Measurements from ENCODE around the gene SHISA8. TPM values are rescaled to one million over a fixed set of nuclear protein-coding genes. Genes with fewer than 3 reads are reported as not detected.
A peak's percentile ranks its signal among the peaks of the same experiment; 100 is the strongest.

The SHISA8 gene
- total RNA-seq (2016; rRNA removed; fragmentation: Illumina TruSeq; extraction: Trizol), result not detected in 2 replicates
- total RNA-seq (2016; cell fraction: cytosol; rRNA removed; fragmentation: Illumina TruSeq; extraction: Trizol; ENCODE audit: low read depth), result not detected in 2 replicates
- not detected in 2 replicates for total RNA-seq (2016; cell fraction: insoluble cytoplasmic fraction; rRNA removed; fragmentation: Illumina TruSeq; extraction: Trizol)
- total RNA-seq (2016; cell fraction: membrane; rRNA removed; fragmentation: Illumina TruSeq; extraction: Trizol), result not detected in 2 replicates
- not detected in 2 replicates for total RNA-seq (2016; cell fraction: nucleus; rRNA removed; fragmentation: Illumina TruSeq; extraction: Trizol)
- not detected in 2 replicates for polyA plus RNA-seq (2011; rRNA removed)
- polyA plus RNA-seq (2011; cell fraction: cytosol; rRNA removed), result not detected in 2 replicates
- polyA plus RNA-seq (2011; cell fraction: nucleus; rRNA removed), result not detected in 2 replicates
- polyA plus RNA-seq (2012), result not detected in 2 replicates
- polyA plus RNA-seq (2016; cell fraction: cytosol; fragmentation: Illumina TruSeq; extraction: Trizol; ENCODE audit: low read depth), result not detected in 2 replicates
- polyA plus RNA-seq (2016; cell fraction: insoluble cytoplasmic fraction; fragmentation: Illumina TruSeq; extraction: Trizol; ENCODE audit: low read depth), result not detected in 2 replicates
- polyA plus RNA-seq (2016; cell fraction: membrane; fragmentation: Illumina TruSeq; extraction: Trizol; ENCODE audit: low read depth), result not detected in 2 replicates
- not detected in 2 replicates for polyA plus RNA-seq (2016; cell fraction: nucleus; fragmentation: Illumina TruSeq; extraction: Trizol; ENCODE audit: insufficient read depth, low read depth)
- not detected in 2 replicates for polyA minus RNA-seq (2011; rRNA and poly(A)+ RNA removed; ENCODE audit: low replicate concordance)
- not detected in 2 replicates for polyA minus RNA-seq (2011; cell fraction: cytosol; rRNA and poly(A)+ RNA removed)
- polyA minus RNA-seq (2011; cell fraction: nucleus; rRNA and poly(A)+ RNA removed), result not detected in 2 replicates
- not detected for Bru-seq, nascent RNA
- BruChase-seq, experiment 1, labeled RNA remaining after a 6-hour chase, result not detected
- percentile 16 among the genes with signal in this experiment for BruChase-seq, experiment 2, labeled RNA remaining after a 2-hour chase
- long read RNA-seq, experiment 1, result 0 reads
- long read RNA-seq, experiment 2, partial matches to known transcripts, result 0 of 1 reads
- long read RNA-seq, experiment 2, other reads (novel, unspliced or antisense), result 1 of 1 reads

DNA sequence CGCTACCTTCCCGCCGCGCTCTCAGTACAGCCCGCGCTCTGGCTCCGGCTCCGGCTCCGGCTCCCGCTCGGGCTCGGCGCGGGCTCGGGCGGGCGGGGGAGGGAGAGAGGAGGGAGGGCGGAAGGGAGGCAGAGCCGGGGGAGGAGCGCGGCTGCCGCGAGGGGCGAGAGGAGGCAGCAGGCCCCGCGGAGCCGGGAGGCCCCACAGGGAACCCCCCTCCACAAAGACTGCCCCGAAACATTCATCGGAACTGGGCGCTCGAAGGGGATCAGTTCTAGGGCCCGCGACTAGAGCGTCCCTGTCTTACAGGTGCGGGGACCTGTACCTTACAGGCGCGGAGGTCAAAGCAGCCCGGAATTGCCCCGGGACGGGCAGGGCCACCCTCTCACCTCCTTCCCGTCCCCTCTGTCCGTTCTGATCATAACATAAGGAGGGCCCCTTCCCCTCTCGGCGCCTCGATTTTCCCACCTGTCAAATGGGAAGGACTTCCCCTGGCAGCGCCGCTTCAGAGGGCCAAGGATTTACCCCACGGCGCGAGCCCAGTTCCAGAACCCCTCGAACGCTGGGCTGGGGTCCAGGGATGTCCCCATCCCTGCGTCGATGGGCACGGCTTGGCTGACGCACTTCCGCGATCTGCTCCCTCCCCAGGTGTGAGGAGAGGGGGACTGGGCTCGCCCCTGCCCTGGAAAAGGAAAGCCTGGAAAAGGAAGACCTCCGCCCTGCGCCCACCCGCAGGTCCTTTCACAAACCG lies at the start of gene SHISA8:
Gene SHISA8 (minus strand): TSS at position 40 of the 751 bp plus-strand sequence. CDS start 407 bp downstream, outside the sequence.
- FAIRE-seq (no peak), DNase-seq (ENCODE audit: low spot score) (no peak), ATAC-seq (peak; percentile 21)
- peak within 1 kb of the TSS; percentile 42; the same call in 1 of the 2 replicates for H3K4me2 ChIP-seq (ENCODE audit: low read depth, low read length)
- H3K9me3 ChIP-seq (ENCODE audit: low read length), result no peaks in the 10 kb centered on the region
- BruUV-seq (replicated peaks), result no TSS peak
- CTCF ChIA-PET (ENCODE audit: low intra/inter-chr PET ratio, low total read pairs), result no interaction called here
- no peaks in the 10 kb centered on the region for H3K79me2 ChIP-seq (ENCODE audit: insufficient read depth, low read length)
- intact Hi-C loops (cut with micrococcal nuclease; ENCODE audit: unreplicated experiment) (no loop called here), in situ Hi-C loops (cut with HindIII; ENCODE audit: extremely low pct_ligation_motif_present, low pct_unique_long_range_greater_than_20kb) (no loop called here)
- peak within 1 kb of the TSS in 1 of 3 experiments; percentile 48; a peak in 1 of 6 replicates for H3K4me3 ChIP-seq (replicated peaks in 1 of 3; ENCODE audit: insufficient read depth in 1 of 3, low read depth in 2 of 3, low read length in 3 of 3)
- H2AFZ ChIP-seq (ENCODE audit: low read length), result no peak within 1 kb of the TSS
- peaks cover 30% of the 10 kb centered on the region for H3K4me1 ChIP-seq (ENCODE audit: insufficient read depth, low read length)
- peaks cover 16% of the 10 kb centered on the region; the same call in 1 of the 2 replicates for H4K20me1 ChIP-seq (ENCODE audit: insufficient read depth, low read length)
- WGBS (ENCODE audit: low lambda C conversion rate), result 20% methylated on average over 20 of the region's 63 CpGs
- POLR2A ChIA-PET, result no interaction called here
- no peaks in the 10 kb centered on the region for H3K36me3 ChIP-seq (replicated peaks in 1 of 2; ENCODE audit: control insufficient read depth in 1 of 2, insufficient read depth in 2 of 2, low read length in 2 of 2)
- H3K27me3 ChIP-seq (ENCODE audit: control insufficient read depth in 1 of 2, insufficient read depth in 2 of 2, low read length in 2 of 2), result peaks cover 29 to 81% of the 10 kb centered on the region in 2 experiments
- H3K9ac ChIP-seq (ENCODE audit: insufficient read depth, low read depth, low read length), result no peak within 1 kb of the TSS
- H3K27ac ChIP-seq (ENCODE audit: extremely low read length, insufficient read depth, low read length), result no peak within 1 kb of the TSS
- TF ChIP-seq BCL6 (CRISPR knock-in tag; IDR thresholded peaks at IDR 0.05), result peak; percentile 89
- TF ChIP-seq ZNF770 (CRISPR knock-in tag; IDR thresholded peaks at IDR 0.05), result peak; percentile 41; the same call in 1 of the 2 replicates
- TF ChIP-seq SOX13 (IDR thresholded peaks at IDR 0.05), result no peak
- 0 out of 4 replicates have a peak, but pooled peaks of 1 of the 2 experiments have one; percentile 7 for TF ChIP-seq SOX13 (CRISPR knock-in tag; conservative IDR thresholded peaks at IDR 0.05 in 1 of 2, IDR thresholded peaks at IDR 0.05 in 1 of 2)
- no peak for TF ChIP-seq PCBP1 (IDR thresholded peaks at IDR 0.05; ENCODE audit: borderline replicate concordance, low read depth, low read length)
- TF ChIP-seq ZNF629 (CRISPR knock-in tag; conservative IDR thresholded peaks at IDR 0.05), result peak; percentile 89
- TF ChIP-seq, protein P1, sequence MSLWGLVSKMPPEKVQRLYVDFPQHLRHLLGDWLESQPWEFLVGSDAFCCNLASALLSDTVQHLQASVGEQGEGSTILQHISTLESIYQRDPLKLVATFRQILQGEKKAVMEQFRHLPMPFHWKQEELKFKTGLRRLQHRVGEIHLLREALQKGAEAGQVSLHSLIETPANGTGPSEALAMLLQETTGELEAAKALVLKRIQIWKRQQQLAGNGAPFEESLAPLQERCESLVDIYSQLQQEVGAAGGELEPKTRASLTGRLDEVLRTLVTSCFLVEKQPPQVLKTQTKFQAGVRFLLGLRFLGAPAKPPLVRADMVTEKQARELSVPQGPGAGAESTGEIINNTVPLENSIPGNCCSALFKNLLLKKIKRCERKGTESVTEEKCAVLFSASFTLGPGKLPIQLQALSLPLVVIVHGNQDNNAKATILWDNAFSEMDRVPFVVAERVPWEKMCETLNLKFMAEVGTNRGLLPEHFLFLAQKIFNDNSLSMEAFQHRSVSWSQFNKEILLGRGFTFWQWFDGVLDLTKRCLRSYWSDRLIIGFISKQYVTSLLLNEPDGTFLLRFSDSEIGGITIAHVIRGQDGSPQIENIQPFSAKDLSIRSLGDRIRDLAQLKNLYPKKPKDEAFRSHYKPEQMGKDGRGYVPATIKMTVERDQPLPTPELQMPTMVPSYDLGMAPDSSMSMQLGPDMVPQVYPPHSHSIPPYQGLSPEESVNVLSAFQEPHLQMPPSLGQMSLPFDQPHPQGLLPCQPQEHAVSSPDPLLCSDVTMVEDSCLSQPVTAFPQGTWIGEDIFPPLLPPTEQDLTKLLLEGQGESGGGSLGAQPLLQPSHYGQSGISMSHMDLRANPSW (CRISPR knock-in tag; IDR thresholded peaks at IDR 0.05; ENCODE audit: borderline replicate concordance), result no peak
- peak; percentile 57; the same call in 1 of the 2 replicates for TF ChIP-seq EZH2 (conservative IDR thresholded peaks at IDR 0.05; ENCODE audit: low read depth, low read length)
- peak; percentile 16; the same call in 1 of the 2 replicates for TF ChIP-seq NRL (CRISPR knock-in tag; IDR thresholded peaks at IDR 0.05; ENCODE audit: borderline replicate concordance)
- peak; percentile 46; the same call in 1 of the 2 replicates for TF ChIP-seq UBTF (CRISPR knock-in tag; IDR thresholded peaks at IDR 0.05)

Data from HepG2 (cell line).